HG03095 (cell line): ENCODE results near the gene HIF3A.
"Not testable (repeated sequence)": the region's sequence is repeated elsewhere in the genome, so short reads cannot be mapped to it uniquely, and the experiment has no call there.

ENCODE experiments used
- ATAC-seq: cut with Tn5 transposase; IDR thresholded peaks from one replicate; pipeline ENCODE4 v1.9.1; 2021; ENCODE audit warnings: moderate library complexity; ENCODE audit not compliant: unreplicated experiment

The HIF3A gene

GRCh38 chr19:46291829-46292228 lies 5.0 kb upstream of the HIF3A start:
- ATAC-seq, result no peak

- no peak for ATAC-seq
Measured at GRCh38 chr19:46294494-46294893, 2.3 kb upstream of the HIF3A start.

GRCh38 chr19:46295401-46296201 lies 1.2 kb upstream of the HIF3A start:
- ATAC-seq, result no peak

GRCh38 chr19:46296202-46296480 lies 701 bp upstream of the HIF3A start:
- no peak for ATAC-seq

- ATAC-seq, result no peak
Measured at GRCh38 chr19:46297700-46298478, 1.0 kb downstream of the HIF3A start.

- no peak for ATAC-seq
Measured at GRCh38 chr19:46298479-46299003, 1.7 kb downstream of the HIF3A start.

GRCh38 chr19:46299004-46299509 lies 2.2 kb downstream of the HIF3A start:
- ATAC-seq, result no peak

- ATAC-seq, result no peak
Measured at GRCh38 chr19:46299695-46300094, 2.9 kb downstream of the HIF3A start.

GRCh38 chr19:46303322-46303690 lies 6.5 kb downstream of the HIF3A start:
- ATAC-seq, result no peak

GRCh38 chr19:46303691-46304397 lies 7.0 kb downstream of the HIF3A start:
- no peak for ATAC-seq

- ATAC-seq, result no peak
Measured at GRCh38 chr19:46306501-46306900, 9.7 kb downstream of the HIF3A start.

- no peak for ATAC-seq
Measured at GRCh38 chr19:46308510-46308909, 11.7 kb downstream of the HIF3A start.

GRCh38 chr19:46309056-46309455 lies 12.2 kb downstream of the HIF3A start:
- no peak for ATAC-seq

GRCh38 chr19:46311444-46311843 lies 14.6 kb downstream of the HIF3A start:
- ATAC-seq, result no peak

GRCh38 chr19:46313540-46314469 lies 17.0 kb downstream of the HIF3A start:
- ATAC-seq, result not testable (repeated sequence)

GRCh38 chr19:46317339-46317738 lies 20.5 kb downstream of the HIF3A start:
- ATAC-seq, result no peak

- no peak for ATAC-seq
Measured at GRCh38 chr19:46319613-46320012, 22.8 kb downstream of the HIF3A start.

- ATAC-seq, result no peak
Measured at GRCh38 chr19:46320559-46320958, 23.7 kb downstream of the HIF3A start.

- no peak for ATAC-seq
Measured at GRCh38 chr19:46321653-46322052, 24.8 kb downstream of the HIF3A start.

- not testable (repeated sequence) for ATAC-seq
Measured at GRCh38 chr19:46323227-46323626, 26.4 kb downstream of the HIF3A start.
